Ecto neural progenitor cell (in vitro differentiated cells): ENCODE measurements around the gene DTX3.
A peak's percentile ranks its signal among the peaks of the same experiment; 100 is the strongest.
"Not testable (repeated sequence)": the region's sequence is repeated elsewhere in the genome, so short reads cannot be mapped to it uniquely, and the experiment has no call there.

ENCODE experiments used
- DNase-seq: peaks from one replicate; pipeline ENCODE4 v3.0.0-alpha.2; 2018; ENCODE audit warnings: low spot score

DTX3 gene

DNA sequence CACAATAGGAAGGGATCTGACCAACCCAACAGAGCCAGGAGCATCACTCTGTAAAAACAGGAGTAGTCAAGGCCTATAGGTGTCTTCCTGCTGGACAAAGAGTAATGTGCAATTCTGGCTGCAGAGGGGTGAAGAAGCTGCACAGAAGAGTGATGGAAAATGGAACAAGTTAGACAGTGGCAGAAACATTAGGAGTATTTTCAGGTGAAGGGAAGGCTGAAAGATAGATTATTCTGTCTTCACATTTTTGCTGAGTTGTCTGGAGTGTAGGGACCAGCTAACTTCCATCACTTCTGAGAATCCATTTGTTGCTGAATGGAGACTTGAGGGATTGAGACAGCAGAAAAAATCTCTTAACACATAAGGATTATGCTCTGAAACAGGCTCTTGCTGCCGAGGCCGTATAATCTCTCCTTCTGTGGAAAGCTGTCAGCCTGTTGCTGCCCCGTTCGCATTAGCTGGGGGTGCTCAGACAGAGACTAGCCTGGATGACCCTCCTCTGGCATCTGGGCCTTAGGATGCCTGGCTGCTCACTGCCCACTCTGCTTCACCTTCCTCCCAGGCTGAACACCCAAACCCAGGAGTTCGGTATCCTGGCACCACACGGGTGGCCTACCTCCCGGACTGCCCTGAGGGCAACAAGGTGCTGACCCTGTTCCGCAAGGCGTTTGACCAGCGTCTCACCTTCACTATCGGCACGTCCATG, 3.5 kb downstream of the DTX3 start:
- no peak for DNase-seq

DNA sequence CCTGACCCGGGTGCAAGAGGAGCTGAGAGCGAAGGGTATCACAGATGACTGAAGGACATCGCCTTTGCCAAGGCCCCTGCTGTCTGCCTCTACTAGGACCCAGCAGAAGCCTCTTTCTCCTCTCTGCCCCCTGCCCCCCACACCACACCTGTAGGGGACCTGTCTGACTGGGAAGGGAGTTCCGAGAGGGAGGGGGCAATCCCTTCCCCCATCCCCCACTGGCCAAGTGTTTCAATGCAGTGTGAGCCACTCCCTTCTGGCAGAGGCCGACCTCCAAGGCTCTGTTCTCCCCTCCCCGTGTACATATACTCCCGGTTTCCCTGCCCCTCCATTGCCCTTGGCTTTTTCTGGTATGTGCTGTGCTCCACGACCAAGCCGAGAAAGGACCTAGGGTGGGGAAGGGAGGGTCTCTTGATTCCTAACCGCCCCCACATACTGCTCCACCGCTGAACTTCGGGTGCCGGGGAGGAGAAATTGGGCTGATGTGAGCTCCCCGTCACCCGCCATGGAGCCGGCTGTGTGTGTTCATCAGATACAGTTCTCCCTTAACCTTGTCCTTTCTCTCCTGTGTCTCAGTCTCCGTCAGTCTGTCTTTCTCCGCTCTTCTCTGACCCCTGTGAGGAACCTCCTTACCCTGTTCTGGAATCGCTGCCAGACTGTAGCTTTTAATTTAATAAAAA, 4.6 kb downstream of the DTX3 start:
- DNase-seq = no peak

DNA sequence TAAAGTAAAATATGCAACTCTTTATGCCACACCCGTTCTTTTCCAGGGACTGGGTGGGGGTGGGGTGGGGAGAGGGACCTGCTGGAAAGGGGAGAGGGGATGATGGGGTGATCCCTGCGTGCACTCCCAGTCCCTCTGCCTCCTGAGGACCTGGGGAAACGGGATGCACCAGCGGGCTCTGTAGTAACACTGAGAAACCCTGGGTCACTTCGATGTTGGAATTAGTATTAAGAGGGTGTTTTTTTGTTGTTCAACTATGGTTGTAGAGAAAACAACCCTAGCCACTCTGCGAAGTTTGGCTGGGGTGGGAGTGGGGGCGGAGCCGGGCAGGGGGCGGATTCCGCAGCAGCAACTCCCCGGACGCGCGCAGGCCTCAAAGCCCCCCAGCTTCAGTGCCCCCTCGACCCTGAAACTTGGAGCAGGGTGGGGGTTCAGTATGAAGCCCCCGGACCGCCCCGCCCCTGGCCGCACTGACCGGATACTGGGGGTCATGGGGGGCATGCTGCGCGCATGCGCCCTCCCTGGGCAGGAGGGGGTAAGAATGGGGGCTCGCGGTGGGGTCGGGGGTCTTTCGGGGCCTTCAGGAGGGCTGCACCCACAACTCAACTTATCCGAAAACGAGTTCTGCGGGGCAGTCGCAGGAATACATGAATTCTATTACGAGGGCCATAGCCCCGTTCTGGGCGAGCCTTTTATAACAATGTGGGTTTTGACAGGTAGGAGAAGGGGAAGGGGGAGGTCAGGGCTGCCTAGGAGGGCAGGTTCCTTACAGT, 5.3 kb downstream of the DTX3 start:
- no peak for DNase-seq

DNA sequence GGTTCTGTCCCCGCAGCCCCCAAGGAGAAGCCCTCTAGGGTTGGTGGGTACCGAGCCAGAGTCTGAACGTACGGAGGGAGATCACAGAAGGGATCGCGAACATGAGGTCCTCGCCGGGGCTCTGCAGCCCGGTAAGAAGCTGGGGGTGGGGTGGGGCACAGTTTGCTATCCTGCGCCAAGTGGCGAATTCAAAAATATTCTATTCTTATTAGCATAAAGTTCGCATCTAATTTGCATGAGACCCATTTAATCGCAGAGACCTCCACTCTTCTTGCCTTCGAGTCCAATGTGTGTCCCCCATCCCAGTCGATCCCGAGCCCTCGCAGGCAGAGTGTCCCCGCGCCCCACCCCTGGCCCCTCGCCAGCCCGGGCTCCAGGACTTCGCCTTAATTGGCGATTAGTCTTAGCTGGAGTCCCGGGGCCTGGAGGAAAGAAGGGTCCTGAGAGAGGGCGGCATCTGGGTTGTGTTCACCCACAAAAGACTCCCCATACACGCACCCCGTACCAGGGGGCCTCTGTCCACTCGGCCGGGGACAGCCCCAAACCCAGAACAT, 6.0 kb downstream of the DTX3 start:
- DNase-seq = no peak

DNA sequence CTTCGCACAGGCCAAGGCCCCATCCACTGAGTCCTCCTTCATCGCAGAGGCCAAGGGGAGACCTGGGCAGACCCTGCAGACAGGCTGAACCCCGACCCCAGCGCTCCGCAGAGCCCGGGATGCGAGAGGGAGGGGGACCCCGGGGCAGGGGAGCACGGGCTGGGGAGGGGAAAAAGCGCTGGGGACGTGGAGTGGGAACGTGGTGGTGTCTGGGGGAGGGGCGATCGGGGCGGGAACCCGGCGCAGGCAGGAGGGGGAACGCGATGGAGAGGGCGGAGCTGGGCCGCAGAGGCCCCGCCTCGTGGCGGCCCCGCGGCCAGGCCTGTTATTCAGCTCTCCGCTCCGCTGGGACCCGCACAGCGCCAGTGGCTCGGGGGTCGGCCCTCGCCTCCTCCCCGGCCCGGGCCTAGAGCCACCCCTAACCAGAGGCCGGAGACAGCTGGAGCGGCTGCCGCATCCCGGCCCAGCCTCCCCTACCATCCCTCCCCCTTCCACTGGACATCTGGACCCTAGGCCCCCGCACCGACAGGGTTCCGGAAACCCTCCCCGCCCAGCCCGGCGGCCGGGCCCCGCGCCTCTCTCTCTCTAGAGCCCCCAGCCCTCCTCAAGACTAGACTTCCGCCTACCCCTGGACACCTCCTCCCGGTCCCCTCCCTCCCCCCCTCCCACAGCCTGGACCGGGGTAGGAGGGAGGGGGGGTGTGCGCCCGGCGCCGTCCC, 6.6 kb downstream of the DTX3 start, which contains the start of gene ARHGEF25:
Gene ARHGEF25, plus strand, starts transcription at position 328 of the 719 bp plus-strand sequence. CDS start 460 bp downstream, outside the sequence.
- DNase-seq = peak; percentile 89

DNA sequence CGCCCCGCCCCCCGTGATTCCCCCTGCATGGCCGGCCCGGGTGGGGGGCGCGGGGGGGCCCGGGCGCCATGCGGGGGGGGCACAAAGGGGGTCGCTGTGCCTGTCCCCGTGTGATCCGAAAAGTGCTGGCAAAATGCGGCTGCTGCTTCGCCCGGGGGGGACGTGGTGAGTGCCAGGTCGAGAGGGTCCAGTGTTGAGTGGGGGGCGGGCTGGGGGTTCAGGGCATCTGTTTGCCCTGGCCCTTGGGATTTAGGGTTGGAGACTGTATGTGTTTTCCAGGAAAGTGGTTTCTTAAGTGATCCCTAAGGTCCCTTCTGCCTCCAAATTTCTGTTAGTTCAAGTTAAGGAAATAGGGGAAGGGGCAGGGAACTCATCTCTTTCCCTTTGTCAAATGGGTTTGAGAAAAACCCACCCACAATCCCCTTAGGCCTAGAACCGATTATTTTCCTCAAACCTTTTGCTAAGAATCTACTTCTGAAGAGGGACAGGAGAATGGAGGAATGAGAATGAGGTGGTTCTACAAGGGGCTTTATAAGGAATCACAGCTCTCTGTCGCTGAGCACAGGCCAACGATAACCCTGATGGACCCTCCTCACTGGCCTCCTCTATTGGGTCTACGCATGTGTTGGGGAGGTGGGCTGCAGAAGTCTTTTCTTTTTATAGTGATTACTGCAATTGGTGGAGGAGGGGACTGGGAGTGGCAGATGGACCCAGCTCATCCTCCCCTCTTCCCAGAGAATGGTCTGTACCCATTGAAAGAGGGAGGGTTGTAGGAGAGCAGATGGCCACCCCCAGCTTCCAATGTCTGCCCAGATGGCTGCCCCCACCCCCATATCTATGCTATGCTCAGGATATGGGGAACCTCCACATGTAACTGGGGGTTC, 7.4 kb downstream of the DTX3 start:
- DNase-seq = no peak

DNA sequence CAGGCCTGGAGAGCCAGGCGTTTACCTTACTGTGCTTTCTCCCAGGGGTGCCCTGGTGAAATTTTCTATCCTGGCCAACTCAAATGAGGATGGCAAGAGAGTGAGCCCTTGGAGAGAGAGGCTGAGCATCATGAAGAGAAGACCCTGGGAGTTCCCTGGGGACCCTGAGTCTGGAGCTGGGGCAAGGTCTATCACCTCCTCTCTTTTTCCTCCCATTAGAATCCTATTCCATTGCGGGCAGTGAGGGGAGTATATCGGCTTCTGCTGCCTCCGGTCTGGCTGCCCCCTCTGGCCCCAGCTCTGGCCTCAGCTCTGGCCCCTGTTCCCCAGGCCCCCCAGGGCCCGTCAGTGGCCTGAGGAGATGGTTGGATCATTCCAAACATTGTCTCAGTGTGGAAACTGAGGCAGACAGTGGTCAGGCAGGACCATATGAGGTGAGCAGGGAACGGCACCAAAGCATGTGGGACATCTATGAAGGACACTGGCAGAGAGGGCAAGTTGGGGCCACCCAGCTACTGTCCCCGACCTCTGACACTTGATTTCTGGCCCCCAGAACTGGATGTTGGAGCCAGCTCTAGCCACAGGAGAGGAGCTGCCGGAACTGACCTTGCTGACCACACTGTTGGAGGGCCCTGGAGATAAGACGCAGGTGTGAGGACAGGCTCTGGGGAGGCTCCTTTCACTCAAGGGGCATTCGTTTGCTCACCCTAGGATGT, 8.2 kb downstream of the DTX3 start:
- DNase-seq = no peak

DNA sequence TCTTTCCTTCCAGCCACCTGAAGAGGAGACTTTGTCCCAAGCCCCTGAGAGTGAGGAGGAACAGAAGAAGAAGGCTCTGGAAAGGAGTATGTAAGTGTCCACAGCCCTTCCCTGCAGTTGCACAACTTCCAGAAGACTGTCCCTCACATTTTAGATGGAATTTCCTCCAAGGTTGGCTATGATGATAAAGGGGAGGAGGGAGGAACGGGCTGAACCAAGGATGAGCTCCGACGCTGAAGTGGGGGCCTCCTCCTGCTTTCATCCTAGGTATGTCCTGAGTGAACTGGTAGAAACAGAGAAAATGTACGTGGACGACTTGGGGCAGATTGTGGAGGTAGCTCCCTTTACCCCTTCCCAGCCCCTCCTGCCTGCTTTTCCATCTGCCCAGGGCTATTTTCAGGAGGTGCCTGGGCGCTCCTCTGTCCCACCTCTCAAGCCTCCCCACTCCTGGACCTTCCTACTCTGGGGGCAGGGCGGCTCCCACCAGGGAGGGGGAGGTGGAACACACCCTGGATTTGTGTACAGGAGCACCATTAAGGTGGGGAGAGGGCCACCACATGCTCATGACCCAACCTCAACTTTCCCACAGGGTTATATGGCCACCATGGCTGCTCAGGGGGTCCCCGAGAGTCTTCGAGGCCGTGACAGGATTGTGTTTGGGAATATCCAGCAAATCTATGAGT, 8.9 kb downstream of the DTX3 start:
- DNase-seq = no peak

DNA sequence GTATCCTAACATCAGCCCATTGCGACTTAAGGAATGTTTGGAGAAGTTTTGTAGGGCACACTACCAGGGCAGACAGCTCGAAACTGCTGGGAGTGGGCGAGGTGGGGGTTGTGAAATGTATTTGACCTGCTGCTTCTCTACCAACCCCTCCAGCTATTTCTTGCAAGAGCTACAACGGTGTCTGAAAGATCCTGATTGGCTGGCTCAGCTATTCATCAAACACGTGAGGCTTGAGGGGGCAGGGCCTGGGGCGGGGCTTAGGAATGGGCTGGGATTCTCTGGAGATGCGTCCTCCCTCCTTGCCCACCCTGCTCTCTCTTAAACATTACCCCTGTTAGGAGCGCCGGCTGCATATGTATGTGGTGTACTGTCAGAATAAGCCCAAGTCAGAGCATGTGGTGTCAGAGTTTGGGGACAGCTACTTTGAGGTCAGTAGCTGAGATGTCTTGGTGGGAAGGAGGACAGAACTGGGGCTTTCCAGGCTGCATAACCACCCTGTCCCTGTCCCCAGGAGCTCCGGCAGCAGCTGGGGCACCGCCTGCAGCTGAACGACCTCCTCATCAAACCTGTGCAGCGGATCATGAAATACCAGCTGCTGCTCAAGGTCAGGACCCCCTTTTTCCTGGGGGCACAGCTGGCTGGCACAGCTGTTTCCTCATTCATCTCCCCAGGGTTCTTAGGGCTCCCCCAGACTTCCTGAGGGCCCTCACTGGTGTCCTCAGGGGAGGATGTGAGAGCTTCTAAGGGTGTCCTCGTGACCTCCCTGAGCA, 9.7 kb downstream of the DTX3 start:
- no peak for DNase-seq

DNA sequence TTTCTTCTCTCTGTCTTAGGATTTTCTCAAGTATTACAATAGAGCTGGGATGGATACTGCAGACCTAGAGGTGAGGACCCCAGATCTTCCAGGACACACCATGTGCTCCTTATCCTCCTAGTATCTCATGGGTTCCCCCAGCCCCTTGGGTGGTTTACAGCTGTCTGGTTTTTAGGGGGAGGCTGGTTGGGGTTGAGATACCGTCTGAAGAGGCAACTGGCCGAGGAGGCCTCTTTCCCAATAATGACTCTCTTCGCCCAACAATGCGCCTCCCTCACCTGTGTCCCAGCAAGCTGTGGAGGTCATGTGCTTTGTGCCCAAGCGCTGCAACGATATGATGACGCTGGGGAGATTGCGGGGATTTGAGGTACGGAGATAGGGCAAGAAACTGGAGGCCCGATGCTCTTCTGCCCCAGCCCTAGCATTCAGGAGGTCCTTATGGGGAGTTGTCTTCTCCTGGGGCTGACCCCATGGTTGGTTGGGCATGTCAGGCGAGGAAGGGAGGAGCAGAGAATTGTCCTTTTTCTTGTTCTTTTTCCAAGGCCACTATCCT, 10.4 kb downstream of the DTX3 start:
- DNase-seq = no peak

DNA sequence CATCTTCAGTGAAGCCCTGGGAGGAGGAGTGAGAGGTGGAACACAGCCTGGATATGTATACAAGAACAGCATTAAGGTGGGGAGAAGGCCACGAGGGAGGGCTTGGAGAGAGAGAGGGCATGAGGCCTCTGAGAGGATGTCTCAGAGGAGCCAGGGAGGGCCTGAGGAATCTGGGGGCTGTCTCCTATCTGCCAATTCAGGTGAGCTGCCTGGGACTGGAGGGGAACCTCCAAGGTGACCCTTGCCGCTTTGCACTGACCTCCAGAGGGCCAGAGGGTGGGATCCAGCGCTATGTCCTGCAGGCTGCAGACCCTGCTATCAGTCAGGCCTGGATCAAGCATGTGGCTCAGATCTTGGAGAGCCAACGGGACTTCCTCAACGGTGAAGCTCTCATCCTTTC, 11.0 kb downstream of the DTX3 start:
- DNase-seq = no peak

DNA sequence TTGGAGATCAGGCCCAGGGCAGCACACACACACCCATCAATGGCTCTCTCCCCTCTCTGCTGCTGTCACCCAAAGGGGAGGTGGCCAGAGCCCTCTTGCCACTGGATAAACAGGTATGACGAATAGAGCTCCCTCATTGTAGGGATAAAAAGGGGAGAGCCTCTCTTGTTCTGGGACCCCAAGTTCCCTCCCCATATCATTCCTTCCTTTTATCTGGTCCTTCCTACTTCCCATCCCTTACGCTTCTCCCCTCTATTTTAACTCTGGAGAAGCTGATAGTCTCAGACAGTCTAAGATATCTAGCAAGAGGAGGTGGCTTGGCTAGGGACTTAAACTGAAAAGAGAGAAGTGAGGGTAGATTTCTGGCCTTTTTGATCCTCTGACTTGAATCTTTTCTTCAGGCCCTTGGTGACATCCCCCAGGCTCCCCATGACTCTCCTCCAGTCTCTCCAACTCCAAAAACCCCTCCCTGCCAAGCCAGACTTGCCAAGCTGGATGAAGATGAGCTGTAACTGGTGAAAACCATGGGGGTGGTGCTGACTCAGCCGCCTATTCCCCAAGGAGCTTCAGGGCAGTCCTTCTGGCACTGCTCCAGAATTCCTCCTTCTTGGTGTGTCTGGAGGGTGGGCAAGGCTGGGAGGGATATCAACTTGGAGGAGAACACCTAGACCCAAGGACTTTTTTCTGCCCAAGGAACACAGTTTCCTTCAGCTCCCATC, 11.9 kb downstream of the DTX3 start:
- no peak for DNase-seq

DNA sequence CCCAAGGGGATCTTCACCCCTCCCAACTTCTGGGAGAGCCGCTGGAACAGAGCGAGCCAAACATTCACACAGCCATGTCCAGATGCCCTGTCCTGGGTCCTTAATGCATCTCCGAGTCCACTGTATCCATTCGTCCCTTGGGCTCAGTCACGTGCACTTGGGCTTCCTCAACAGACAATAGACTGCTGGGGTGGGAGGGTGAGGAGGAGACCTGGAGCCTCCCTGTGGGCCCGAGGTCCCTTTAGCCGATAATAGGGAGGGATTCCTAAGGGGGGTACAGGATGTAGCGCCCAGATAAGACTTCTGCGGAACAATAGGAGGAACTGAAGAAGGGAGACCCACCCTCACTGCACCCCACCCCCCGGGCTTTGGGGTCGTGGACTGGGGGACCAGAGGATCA, 13.3 kb downstream of the DTX3 start:
- DNase-seq = no peak

DNA sequence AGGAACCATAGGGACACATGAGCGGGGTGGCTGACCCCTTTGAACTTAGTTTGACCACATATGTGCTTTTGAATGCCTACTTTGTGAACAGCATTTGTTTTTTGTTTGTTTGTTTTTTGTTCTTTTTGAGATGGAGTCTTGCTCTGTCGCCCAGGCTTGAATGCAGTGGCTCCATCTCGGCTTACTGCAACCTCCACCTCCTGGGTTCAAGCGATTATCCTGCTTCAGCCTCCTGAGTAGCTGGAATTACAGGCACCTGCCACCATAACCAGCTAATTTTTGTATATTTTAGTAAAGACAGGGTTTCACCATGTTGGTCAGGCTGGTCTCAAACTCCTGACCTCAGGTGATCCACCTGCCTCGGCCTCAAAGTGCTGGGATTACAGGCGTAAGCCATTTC, 13.8 kb downstream of the DTX3 start:
- not testable (repeated sequence) for DNase-seq

DNA sequence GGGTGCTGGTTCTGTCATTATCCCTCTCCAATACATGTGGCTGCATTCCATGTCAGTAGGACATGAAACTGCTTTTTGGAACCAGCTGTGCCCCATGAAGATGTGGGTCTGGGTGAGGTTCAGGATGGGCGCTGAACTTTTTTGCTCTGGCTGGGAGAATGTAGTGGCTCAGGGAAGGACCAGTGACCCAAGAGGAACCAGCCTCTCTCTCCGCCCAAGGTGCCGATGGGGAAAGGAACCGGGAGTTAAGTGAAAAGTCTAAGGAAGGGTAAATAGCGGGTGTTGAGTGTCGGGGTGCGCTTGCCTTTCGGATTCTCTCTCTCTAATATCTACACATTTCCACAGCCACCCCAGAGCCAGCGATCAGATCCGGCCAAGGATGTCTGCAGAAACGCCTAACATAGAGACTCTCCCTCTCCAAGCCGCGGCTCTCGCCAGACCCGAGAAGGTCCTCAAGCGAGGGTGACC, 14.4 kb downstream of the DTX3 start:
- DNase-seq = no peak

DNA sequence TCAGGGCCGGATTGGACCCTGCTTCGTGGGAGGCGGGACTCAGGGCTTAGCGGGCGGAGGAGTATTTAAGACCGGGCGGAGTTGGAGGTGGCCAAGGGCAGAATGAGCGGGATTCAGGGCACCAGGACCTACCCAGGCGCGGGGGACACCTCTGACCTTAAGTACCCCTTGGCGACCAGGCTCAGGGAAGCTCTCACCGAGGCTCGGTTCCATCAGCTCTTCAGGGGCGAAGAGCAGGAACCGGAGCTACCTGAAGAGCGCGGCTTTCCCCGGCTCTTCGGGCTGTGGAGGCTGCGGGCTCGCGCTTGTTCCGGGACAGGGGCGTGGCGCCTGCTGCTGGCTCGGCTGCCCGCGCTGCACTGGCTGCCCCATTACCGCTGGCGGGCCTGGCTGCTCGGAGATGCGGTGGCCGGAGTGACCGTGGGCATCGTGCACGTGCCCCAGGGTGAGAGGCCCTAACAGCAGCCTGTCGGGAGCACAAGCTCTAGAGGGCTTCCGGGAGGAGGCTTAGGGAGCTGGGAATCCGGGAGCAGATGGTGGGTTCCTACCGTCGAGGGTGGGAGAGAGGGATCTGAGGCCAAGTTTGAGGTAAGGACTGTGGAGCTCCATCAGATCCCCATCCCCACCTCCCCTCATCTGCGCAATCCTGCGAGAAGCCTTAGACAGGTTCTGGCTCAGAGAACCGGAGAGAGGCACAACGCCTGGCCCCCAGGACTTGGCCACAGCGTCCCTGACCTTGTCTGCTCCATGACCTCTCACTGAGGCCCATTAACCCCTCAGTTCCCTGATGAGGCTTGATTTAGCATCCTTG, 15.0 kb downstream of the DTX3 start:
- peak; percentile 79 for DNase-seq
